NCI-H1048 (cell line): ENCODE results near the gene OIP5.

Experiments
- DNase-seq: peaks from one replicate; lab custom pipeline; 2025; lab: John Stamatoyannopoulos, UW

Gene OIP5

DNA sequence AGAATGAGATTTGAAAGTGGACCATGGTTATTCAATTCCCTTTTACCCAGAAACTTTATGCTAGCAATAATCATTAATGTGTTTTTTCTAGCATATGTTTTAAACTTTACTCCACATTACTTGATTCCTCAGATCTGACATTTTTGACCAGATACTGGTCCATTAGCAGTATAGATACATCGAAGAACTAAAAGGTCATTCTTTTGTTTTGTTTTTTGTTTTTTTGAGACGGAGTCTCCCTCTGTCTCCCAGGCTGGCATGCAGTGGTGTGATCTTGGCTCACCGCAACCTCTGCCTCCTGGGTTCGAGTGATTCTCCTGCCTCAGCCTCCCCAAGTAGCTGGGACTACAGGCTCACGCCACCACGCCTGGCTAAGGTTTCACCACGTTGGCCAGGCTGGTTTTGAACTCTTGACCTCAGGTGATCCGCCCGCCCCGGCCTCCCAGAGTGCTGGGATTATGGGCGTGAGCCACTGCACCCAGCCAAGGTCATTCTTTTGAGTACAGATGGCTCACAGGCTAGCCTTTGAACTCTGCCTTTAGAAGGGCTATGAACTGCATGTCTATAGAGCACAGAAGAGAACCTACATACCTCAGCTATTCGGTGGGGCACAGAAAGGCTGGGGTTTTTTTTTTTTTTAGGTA lies 72.7 kb downstream of the OIP5 start:
- DNase-seq: no peak
